ENCODE measurements around the gene TM4SF1.

GRCh38 chr3:149401212-149401925 lies 23.9 kb upstream of the TM4SF1 start:
- TF ChIP-seq, protein P1, sequence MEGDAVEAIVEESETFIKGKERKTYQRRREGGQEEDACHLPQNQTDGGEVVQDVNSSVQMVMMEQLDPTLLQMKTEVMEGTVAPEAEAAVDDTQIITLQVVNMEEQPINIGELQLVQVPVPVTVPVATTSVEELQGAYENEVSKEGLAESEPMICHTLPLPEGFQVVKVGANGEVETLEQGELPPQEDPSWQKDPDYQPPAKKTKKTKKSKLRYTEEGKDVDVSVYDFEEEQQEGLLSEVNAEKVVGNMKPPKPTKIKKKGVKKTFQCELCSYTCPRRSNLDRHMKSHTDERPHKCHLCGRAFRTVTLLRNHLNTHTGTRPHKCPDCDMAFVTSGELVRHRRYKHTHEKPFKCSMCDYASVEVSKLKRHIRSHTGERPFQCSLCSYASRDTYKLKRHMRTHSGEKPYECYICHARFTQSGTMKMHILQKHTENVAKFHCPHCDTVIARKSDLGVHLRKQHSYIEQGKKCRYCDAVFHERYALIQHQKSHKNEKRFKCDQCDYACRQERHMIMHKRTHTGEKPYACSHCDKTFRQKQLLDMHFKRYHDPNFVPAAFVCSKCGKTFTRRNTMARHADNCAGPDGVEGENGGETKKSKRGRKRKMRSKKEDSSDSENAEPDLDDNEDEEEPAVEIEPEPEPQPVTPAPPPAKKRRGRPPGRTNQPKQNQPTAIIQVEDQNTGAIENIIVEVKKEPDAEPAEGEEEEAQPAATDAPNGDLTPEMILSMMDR (IDR thresholded peaks at IDR 0.05) = no peak
- TF ChIP-seq ZFX (IDR thresholded peaks at IDR 0.05; ENCODE audit: borderline replicate concordance) = no peak
